ENCODE results near the gene ZSCAN4. TPM values are rescaled to one million over a fixed set of nuclear protein-coding genes. Genes with fewer than 3 reads are reported as not detected.

The ZSCAN4 gene
- total RNA-seq, 2 experiments from 2014 or later, result not detected

DNA sequence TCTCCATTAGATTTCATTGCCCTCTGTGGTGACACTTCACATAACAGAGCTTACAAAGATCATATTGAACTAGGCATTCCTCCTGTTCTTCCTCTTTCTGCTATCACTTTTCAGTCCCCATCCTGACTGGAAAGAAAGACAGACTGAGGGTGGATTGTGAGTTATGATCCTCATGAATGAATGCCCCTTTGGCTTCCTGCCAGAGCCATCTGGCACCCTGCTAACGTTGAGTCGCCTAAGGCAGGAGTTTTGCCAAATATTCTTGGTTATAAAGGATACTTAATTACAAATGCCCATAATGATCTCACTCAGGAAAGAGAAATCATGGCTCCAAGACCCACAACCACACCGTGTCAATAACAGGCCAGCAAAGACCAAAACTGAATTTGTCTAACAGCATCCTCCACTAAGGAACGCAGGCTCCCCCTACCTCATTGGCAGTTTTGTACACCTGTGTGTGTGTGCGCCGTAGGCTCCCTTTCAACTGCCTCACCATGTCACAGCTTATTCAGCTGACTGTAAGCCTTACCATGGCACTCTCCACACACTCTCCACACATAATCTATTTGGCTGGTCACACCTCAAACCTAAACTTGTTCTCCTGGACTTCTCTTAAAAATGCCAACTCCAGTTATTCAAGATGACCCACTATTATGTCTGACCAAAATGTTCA, 20.3 kb upstream of the ZSCAN4 start:
- Mint-ChIP-seq H3K27ac (no peak overlapping the region), H3K36me3 (ENCODE audit: low read depth) (peaks cover 14% of the 10 kb centered on the region), H3K4me1 (ENCODE audit: low read depth) (peaks cover 6% of the 10 kb centered on the region), H3K9me3 (peaks cover 45% of the 10 kb centered on the region), H3K27me3 (peaks cover 2% of the 10 kb centered on the region), H3K4me3 (no peak overlapping the region)
- DNase-seq (no peak), ATAC-seq (no peak)
- ChIA-PET CTCF (no interaction called here), POLR2A (no interaction called here)
- TF ChIP-seq CTCF (IDR thresholded peaks at IDR 0.05), result no peak
- intact Hi-C loops (cut with micrococcal nuclease), result no loop called here

DNA sequence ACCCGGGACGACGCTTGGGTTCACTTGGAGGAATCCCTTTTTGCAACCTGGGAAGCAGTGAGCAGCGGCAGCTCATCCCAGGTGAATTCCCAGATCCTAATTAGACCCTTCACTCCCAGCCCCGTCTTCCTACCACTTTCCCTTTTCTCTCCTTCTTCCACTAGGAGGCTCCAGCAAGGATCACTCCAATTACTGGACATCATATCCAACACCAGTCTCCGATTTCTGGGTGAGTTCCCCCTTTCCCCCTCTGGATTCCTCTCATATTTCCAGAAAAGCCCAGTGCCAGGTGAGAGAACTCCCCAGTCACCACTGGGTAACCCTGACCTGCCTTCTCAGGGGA, 17.1 kb upstream of the ZSCAN4 start:
- peaks cover 48% of the 10 kb centered on the region for H3K9me3 Mint-ChIP-seq
- no peak for TF ChIP-seq CTCF (IDR thresholded peaks at IDR 0.05)
- no peak overlapping the region for H3K4me3 Mint-ChIP-seq
- ChIA-PET CTCF (no interaction called here), POLR2A (interaction anchor here (0.5 to 1.3 kb wide), 2 partner anchors 11 to 1057 kb away, joined by 3 read pairs; partner anchors contain the start of gene ZNF71)
- intact Hi-C loops (cut with micrococcal nuclease), result no loop called here
- ATAC-seq, result no peak
- H3K27me3 Mint-ChIP-seq, result peaks cover 11% of the 10 kb centered on the region
- no peak overlapping the region for H3K27ac Mint-ChIP-seq
- peaks cover 6% of the 10 kb centered on the region for H3K4me1 Mint-ChIP-seq (ENCODE audit: low read depth)
- peaks cover 13% of the 10 kb centered on the region for H3K36me3 Mint-ChIP-seq (ENCODE audit: low read depth)
- no peak for DNase-seq

DNA sequence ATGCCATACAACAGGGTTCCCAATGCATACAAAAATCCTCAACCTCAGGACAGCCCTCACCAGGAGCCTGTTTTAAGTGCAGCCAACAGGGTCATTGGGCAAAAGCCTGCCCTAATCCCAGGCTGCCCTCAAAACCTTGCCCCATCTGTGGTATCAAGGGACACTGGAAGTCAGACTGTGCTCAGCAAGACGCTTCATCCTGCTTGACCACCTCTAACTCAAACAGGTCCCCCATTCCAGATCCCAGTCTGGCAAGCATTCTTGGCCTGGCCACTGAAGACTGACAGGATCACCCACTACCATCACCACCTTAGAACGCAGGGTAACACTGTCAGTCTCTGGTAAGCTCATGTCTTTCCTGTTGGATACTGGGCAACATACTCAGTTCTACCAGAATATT, 15.0 kb upstream of the ZSCAN4 start:
- Mint-ChIP-seq H3K4me1 (ENCODE audit: low read depth) (peaks cover 6% of the 10 kb centered on the region), H3K4me3 (no peak overlapping the region), H3K9me3 (peaks cover 41% of the 10 kb centered on the region), H3K36me3 (ENCODE audit: low read depth) (peaks cover 13% of the 10 kb centered on the region), H3K27me3 (peaks cover 13% of the 10 kb centered on the region), H3K27ac (no peak overlapping the region)
- TF ChIP-seq CTCF (IDR thresholded peaks at IDR 0.05), result no peak
- POLR2A ChIA-PET, result no interaction called here
- intact Hi-C loops (cut with micrococcal nuclease), result no loop called here
- DNase-seq (no peak), ATAC-seq (no peak)
- CTCF ChIA-PET, result no interaction called here

- intact Hi-C loops (cut with micrococcal nuclease), result no loop called here
- Mint-ChIP-seq H3K36me3 (ENCODE audit: low read depth) (peaks cover 13% of the 10 kb centered on the region), H3K27me3 (peaks cover 20% of the 10 kb centered on the region), H3K4me3 (no peak overlapping the region), H3K4me1 (ENCODE audit: low read depth) (peaks cover 6% of the 10 kb centered on the region), H3K9me3 (peaks cover 34% of the 10 kb centered on the region), H3K27ac (no peak overlapping the region)
- ATAC-seq, result no peak
- CTCF ChIA-PET, result no interaction called here
- TF ChIP-seq CTCF (IDR thresholded peaks at IDR 0.05), result no peak
- DNase-seq, result no peak
- POLR2A ChIA-PET, result interaction anchor here (0.7 kb wide), 1 partner anchor 17 kb away, joined by 3 read pairs; no protein-coding TSS in a partner anchor
Observed at GRCh38 chr19:57655443-57655842, 13.3 kb upstream of the ZSCAN4 start.

DNA sequence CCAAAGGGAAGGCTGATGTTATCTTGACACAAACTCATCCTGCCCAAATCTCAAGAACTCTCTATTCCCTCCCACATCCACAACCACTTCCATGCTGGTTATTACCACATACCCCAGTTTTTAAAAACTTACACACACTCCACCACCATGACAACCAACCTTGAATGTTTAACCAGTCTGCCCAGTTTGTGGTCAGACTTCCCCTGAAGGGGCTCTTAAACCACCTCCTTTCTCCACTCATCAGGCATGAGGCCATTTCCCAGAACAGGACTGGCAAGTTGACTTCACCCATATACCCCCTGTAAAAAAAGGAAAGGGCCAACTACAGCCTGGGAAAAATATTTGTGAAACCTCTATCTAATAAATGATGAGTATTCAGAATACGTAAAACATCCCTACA, 12.4 kb upstream of the ZSCAN4 start:
- DNase-seq (no peak), ATAC-seq (no peak)
- POLR2A ChIA-PET, result no interaction called here
- H3K27me3 Mint-ChIP-seq, result peaks cover 23% of the 10 kb centered on the region
- peaks cover 4% of the 10 kb centered on the region for H3K4me1 Mint-ChIP-seq (ENCODE audit: low read depth)
- H3K4me3 Mint-ChIP-seq, result no peak overlapping the region
- CTCF ChIA-PET, result no interaction called here
- H3K9me3 Mint-ChIP-seq, result peaks cover 32% of the 10 kb centered on the region
- H3K27ac Mint-ChIP-seq, result no peak overlapping the region
- intact Hi-C loops (cut with micrococcal nuclease), result no loop called here
- peaks cover 13% of the 10 kb centered on the region for H3K36me3 Mint-ChIP-seq (ENCODE audit: low read depth)
- TF ChIP-seq CTCF (IDR thresholded peaks at IDR 0.05), result no peak
